AG04450 (cell line): Measurements from ENCODE around the gene TEX264. TPM values are rescaled to one million over a fixed set of nuclear protein-coding genes. Genes with fewer than 3 reads are reported as not detected.

ENCODE experiments used
- CTCF ChIA-PET: fragments of 300-600, 350-600 bp; formaldehyde crosslinking; extraction: SDS; loops from one replicate; lab custom pipeline; 2022; ENCODE audit warnings: antibody characterized with exemption, inconsistent platforms; lab: Charles Lee
- POLR2A ChIA-PET: fragments of 350-600 bp; formaldehyde crosslinking; extraction: SDS; loops from one replicate; lab custom pipeline; 2021; ENCODE audit warnings: antibody characterized with exemption, inconsistent platforms; lab: Yijun Ruan, JAX
- DNase-seq: peaks from one replicate; pipeline ENCODE4 v3.0.0-alpha.2; 2011; ENCODE audit warnings: low read depth, low spot score
- H3K27ac ChIP-seq: one replicate; pipeline ENCODE4 v1.5.1; 2012; ENCODE audit warnings: low read depth, low read length, control low read depth
- H3K27me3 ChIP-seq: one replicate; pipeline ENCODE4 v1.6.0; 2012; ENCODE audit warnings: low read length; ENCODE audit not compliant: control insufficient read depth, insufficient read depth
- H3K4me3 ChIP-seq: 2 replicates; pipeline ENCODE4 v1.5.1; 2011; ENCODE audit warnings: mild to moderate bottlenecking, low read depth, low read length, control low read depth
- H3K9me3 ChIP-seq: 2 replicates; pipeline ENCODE4 v1.5.1; 2012; ENCODE audit warnings: low read length; ENCODE audit not compliant: control insufficient read depth, insufficient read depth
- polyA plus RNA-seq: library from polyadenylated mRNA; depleted of rRNA; stranded (reverse); fragments of >200 nt; gene quantifications from 2 replicates; pipeline ENCODE4 v1.2.3, GENCODE V29; 2011
- TF ChIP-seq, protein P1 (sequence below): IDR thresholded peaks from 2 replicates; pipeline ENCODE4 v1.5.1; 2011; ENCODE audit warnings: low read depth, low read length, control low read depth, inconsistent platforms

The TEX264 gene
- polyA plus RNA-seq, 1 experiment, result 40.6 TPM

DNA sequence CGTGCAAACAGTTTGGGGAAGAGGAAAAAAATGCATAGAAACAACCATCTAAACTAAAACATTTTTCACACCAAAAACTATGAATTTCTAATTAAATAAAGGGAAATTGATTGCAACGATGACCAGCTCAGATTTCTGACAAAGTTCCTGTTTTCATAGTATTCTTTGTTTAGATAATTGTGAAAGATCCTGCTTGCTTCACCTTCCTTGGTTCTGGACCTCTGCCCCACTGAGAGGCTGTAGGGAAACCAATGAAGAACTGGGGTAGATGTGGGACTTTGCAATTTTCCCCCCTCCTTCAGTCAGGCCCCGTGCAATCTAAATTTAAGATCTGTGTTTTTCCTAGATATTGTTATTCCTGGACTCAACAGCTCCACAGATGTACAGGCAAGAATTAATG lies 13.8 kb upstream of the TEX264 start:
- TF ChIP-seq, protein P1, sequence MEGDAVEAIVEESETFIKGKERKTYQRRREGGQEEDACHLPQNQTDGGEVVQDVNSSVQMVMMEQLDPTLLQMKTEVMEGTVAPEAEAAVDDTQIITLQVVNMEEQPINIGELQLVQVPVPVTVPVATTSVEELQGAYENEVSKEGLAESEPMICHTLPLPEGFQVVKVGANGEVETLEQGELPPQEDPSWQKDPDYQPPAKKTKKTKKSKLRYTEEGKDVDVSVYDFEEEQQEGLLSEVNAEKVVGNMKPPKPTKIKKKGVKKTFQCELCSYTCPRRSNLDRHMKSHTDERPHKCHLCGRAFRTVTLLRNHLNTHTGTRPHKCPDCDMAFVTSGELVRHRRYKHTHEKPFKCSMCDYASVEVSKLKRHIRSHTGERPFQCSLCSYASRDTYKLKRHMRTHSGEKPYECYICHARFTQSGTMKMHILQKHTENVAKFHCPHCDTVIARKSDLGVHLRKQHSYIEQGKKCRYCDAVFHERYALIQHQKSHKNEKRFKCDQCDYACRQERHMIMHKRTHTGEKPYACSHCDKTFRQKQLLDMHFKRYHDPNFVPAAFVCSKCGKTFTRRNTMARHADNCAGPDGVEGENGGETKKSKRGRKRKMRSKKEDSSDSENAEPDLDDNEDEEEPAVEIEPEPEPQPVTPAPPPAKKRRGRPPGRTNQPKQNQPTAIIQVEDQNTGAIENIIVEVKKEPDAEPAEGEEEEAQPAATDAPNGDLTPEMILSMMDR, result no peak
- no peak for DNase-seq
- no peak overlapping the region for H3K27ac ChIP-seq
- CTCF ChIA-PET, result interaction anchor here (1.2 to 3.4 kb wide), 2 partner anchors 12 to 25 kb away, joined by 3 to 33 read pairs; no protein-coding TSS in a partner anchor
- POLR2A ChIA-PET, result no interaction called here
- H3K27me3 ChIP-seq, result no peaks in the 10 kb centered on the region
- no peaks in the 10 kb centered on the region for H3K9me3 ChIP-seq
- no peak overlapping the region for H3K4me3 ChIP-seq

DNA sequence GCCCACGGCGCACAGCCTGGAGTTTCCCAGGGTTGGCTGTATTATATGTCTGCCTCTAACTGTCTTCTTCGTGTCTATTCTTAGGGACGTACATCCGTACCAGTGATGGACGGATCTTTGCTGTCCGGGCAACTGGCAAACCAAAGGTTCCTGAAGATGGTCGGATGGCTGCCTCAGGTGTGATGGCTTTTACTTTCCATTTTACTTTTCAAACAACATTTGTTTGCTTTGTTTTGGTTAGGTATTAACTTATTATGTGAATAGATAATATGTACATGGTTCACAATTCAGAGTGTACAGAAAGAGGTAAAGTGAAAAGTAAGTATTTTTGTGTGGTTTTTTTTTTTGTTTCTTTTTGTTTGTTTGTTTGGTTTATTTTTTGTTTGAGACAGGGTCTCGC lies 11.1 kb upstream of the TEX264 start:
- no peak for DNase-seq
- TF ChIP-seq, protein P1, result no peak
- H3K27ac ChIP-seq, result no peak overlapping the region
- H3K9me3 ChIP-seq, result no peaks in the 10 kb centered on the region; the same call in 1 of the 2 replicates
- POLR2A ChIA-PET, result no interaction called here
- H3K27me3 ChIP-seq, result no peaks in the 10 kb centered on the region
- H3K4me3 ChIP-seq, result no peak overlapping the region
- CTCF ChIA-PET, result interaction anchor here (3.4 kb wide), 1 partner anchor 9 kb away, joined by 33 read pairs; no protein-coding TSS in a partner anchor

DNA sequence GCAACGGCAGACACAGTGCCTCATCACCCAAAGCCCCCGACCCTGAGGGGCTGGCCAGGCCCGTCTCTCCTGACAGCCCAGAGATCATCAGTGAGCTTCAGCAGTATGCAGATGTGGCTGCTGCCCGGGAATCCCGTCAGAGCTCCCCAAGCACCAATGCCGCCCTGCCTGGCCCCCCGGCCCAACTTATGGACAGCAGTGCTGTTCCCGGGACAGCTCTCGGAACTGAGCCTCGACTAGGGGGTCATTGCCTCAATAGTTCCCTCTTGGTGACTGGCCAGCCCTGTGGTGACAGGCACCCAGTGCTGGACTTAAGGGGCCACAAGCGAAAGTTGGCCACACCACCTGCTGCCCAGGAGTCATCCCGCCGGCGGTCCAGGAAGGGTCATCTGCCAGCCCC lies 8.6 kb upstream of the TEX264 start:
- TF ChIP-seq, protein P1, result no peak
- Histone ChIP-seq H3K9me3 (no peaks in the 10 kb centered on the region; the same call in 1 of the 2 replicates), H3K27ac (no peak overlapping the region), H3K27me3 (no peaks in the 10 kb centered on the region), H3K4me3 (no peak overlapping the region)
- no peak for DNase-seq
- CTCF ChIA-PET, result no interaction called here
- POLR2A ChIA-PET, result no interaction called here

DNA sequence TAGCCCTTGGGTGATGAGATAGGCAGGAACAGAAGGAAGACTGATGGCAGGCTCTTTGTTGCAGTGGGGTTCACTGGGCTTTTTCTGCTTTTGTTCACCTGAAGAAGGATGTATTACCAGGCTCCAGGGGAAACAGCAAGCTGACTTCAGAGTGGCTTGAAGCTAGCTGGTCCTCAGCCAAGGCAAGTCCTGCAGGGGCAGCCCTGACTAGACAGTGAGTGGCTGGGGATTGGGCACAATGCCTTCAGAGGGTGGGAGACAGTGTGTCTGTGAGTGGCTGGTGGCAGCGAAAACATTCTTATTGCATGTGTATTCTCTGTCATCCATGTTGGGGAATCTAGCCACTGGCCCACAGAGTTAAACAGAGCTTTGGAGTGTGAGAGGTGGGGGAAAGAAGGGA lies 2.3 kb upstream of the TEX264 start:
- ChIA-PET POLR2A (interaction anchor here (3.9 kb wide), 1 partner anchor 169 kb away, joined by 20 read pairs; the partner anchor contains the start of gene DCAF1), CTCF (interaction anchor here (0.5 to 6.5 kb wide), 15 partner anchors 10 to 279 kb away, joined by 3 to 224 read pairs (median 7); partner anchors contain the start of gene DCAF1)
- no peak overlapping the region for H3K27ac ChIP-seq
- DNase-seq, result no peak
- no peaks in the 10 kb centered on the region for H3K27me3 ChIP-seq
- H3K9me3 ChIP-seq, result no peaks in the 10 kb centered on the region
- TF ChIP-seq, protein P1, result no peak
- H3K4me3 ChIP-seq, result no peak overlapping the region

DNA sequence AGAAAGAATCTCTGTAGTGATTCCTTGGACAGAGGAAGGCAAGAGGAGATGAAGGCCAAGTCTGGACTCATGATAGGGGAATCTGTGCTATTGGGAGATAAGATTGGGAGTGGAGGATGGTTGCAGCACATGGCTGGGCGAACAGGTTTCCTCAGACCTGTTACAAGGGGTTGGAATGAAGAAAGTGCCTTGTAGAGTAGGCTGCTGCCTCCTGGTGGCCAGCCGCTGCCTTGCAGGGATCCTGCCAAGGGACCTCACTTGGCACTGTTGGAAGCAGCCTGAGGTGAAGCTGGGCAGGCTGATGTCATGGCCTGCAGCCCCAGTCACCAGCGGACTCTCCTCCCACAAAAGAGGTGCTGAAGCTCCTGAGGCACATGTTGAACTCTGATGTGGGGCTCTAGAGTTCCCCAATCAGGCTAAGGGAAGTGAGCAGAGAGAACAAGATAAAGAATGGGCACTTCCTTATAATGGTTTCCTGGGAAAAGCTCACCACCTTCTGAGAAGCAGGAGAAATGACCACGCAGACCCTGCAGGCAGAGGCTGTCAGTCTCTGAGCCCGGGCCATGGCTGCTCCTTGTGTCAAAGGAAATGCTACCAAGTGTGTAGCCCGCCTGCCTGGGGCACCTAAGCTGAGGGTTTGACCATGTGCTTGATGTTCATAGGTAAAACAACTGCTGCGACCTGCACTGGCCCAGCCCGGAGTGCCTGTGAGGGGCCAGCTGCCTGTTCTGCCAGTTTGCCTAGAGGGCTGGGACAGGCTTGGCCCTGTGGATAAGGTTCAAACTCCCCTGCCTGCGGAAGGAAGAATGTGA lies 1.6 kb upstream of the TEX264 start:
- TF ChIP-seq, protein P1, result peak; percentile 97
- peak; percentile 55 for DNase-seq
- no peak overlapping the region for H3K27ac ChIP-seq
- POLR2A ChIA-PET, result interaction anchor here (0.6 to 3.9 kb wide), 2 partner anchors 170 to 187 kb away, joined by 10 to 20 read pairs; partner anchors contain the start of gene DCAF1
- no peaks in the 10 kb centered on the region for H3K27me3 ChIP-seq
- no peak overlapping the region for H3K4me3 ChIP-seq
- CTCF ChIA-PET, result interaction anchor here (0.5 to 6.5 kb wide), 38 partner anchors 8 to 1440 kb away, joined by 3 to 224 read pairs (median 4); partner anchors contain the start of genes DCAF1 and RAD54L2
- no peaks in the 10 kb centered on the region for H3K9me3 ChIP-seq
